ENCODE data around the gene SIT1. TPM values are rescaled to one million over a fixed set of nuclear protein-coding genes. Genes with fewer than 3 reads are reported as not detected.
"Not testable (repeated sequence)": the region's sequence is repeated elsewhere in the genome, so short reads cannot be mapped to it uniquely, and the experiment has no call there.

SIT1 gene
- total RNA-seq, 2 experiments from 2014 or later, result 210 to 214 TPM

DNA sequence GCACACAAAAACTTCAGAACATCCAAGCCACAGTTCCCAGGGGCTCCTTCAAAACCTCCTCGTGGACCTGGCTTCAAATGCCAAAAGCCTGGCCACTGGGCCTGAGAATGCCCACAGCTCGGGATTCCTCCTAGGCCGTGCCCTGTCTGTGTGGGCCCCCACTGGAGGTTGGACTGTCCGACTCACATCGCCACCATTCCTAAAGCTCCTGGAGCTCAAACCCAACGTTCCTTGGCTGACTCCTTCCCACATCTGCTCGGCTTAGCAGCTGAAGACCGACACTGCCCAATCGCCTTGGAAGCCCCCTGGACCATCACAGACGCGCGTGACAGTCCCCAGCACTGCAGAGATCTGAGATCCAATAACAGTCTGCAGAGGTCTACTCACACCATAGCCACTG is 7.7 kb downstream of the SIT1 start:
- H3K36me3 Mint-ChIP-seq (ENCODE audit: low read depth), result peaks cover 53% of the 10 kb centered on the region
- POLR2A ChIA-PET, result no interaction called here
- DNase-seq, result no peak
- CTCF ChIA-PET, result interaction anchor here (0.7 to 5.8 kb wide), 3 partner anchors 31 to 1061 kb away, joined by 3 to 51 read pairs (median 3); no protein-coding TSS in a partner anchor
- peaks cover 46% of the 10 kb centered on the region for H3K4me1 Mint-ChIP-seq
- peaks cover 3% of the 10 kb centered on the region for H3K9me3 Mint-ChIP-seq
- no peaks in the 10 kb centered on the region for H3K27me3 Mint-ChIP-seq
- H3K4me3 Mint-ChIP-seq, result no peak overlapping the region
- no peak overlapping the region for H3K27ac Mint-ChIP-seq

DNA sequence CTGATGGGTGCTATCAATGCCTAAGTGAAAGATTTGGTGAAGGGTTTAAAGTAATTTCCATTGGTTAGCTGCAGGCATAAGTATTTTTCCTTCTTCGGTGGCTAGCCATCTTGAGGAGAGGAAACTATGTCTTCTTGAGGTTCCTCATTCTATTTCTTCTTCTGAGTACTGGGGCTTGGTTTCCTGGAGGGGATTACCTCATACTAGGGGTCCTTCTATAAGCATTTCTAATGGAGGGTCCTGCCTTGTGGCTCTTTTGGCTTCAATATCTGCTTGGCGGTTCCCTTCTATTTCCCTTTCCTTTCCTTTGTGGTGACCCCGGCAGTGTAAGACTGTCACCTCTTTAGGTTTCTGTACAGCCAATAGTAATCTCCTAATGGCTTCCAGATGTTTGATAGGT is 9.3 kb downstream of the SIT1 start:
- not testable (repeated sequence) for H3K9me3 Mint-ChIP-seq

DNA sequence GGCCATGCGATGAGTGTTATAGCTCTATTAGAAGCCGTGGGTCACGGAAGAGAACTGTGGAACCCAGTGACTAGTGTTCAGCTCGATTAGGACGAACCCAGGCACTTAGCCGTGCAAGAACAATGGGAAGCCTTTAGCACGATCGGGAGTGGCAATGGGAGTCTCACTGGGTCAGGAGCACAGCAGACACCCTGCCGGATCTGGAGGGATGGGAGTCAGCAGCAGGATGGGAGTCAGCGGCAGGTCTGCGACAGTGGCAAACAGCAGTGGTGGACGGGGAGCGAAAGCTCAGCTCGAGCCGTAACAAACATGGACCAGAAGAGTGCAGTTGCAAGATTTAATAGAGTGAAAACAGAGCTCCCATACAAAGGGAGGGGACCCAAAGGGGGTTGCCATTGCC is 10.3 kb downstream of the SIT1 start:
- H3K4me1 Mint-ChIP-seq, result peaks cover 48% of the 10 kb centered on the region
- not testable (repeated sequence) for H3K27ac Mint-ChIP-seq, H3K4me3 Mint-ChIP-seq, DNase-seq, H3K9me3 Mint-ChIP-seq, H3K27me3 Mint-ChIP-seq
- ChIA-PET POLR2A (interaction anchor here (1.3 to 2.4 kb wide), 4 partner anchors 9 to 36 kb away, joined by 4 to 8 read pairs (median 6); partner anchors contain the start of genes CCDC107 and RMRP), CTCF (interaction anchor here (1.1 to 2.8 kb wide), 3 partner anchors 21 to 56 kb away, joined by 3 to 13 read pairs (median 5); no protein-coding TSS in a partner anchor)
- peaks cover 54% of the 10 kb centered on the region for H3K36me3 Mint-ChIP-seq (ENCODE audit: low read depth)

More for the DNA sequence above, 9.3 kb downstream of the SIT1 start:
- DNase-seq, POLR2A ChIA-PET, H3K4me3 Mint-ChIP-seq, H3K27ac Mint-ChIP-seq, H3K27me3 Mint-ChIP-seq: not testable (repeated sequence)
- CTCF ChIA-PET, result interaction anchor here (1.1 kb wide), 1 partner anchor 55 kb away, joined by 3 read pairs; no protein-coding TSS in a partner anchor
- peaks cover 46% of the 10 kb centered on the region for H3K4me1 Mint-ChIP-seq
- peaks cover 54% of the 10 kb centered on the region for H3K36me3 Mint-ChIP-seq (ENCODE audit: low read depth)

DNA sequence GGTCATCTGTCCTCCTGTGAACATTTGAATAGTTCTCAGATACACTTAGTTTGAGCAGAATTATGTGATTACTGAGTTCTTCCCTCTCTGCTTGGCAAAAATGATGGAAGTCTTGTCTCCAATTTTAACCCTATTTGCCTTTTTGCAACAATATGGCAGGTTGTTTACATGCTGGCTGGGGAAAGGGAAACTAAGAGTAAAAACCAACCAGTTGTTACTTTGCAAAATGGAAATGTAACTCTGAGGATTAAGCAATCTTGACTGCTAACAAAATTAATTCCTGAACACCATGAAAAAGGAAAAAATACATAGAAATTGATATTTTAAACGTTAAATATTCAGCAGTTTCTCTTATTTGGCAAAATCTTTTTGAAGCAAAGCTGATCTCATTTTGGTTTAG is 11.1 kb downstream of the SIT1 start:
- peak overlapping the region; percentile 43 for H3K4me3 Mint-ChIP-seq
- ChIA-PET CTCF (interaction anchor here (1.8 to 2.8 kb wide), 2 partner anchors 20 to 28 kb away, joined by 5 to 13 read pairs; no protein-coding TSS in a partner anchor), POLR2A (interaction anchor here (1.0 to 2.4 kb wide), 6 partner anchors 8 to 35 kb away, joined by 3 to 8 read pairs (median 6); partner anchors contain the start of genes CCDC107 and RMRP)
- H3K9me3 Mint-ChIP-seq, result peaks cover 3% of the 10 kb centered on the region
- H3K27ac Mint-ChIP-seq, result peak overlapping the region; percentile 83
- no peak for DNase-seq
- no peaks in the 10 kb centered on the region for H3K27me3 Mint-ChIP-seq
- peaks cover 44% of the 10 kb centered on the region for H3K4me1 Mint-ChIP-seq
- H3K36me3 Mint-ChIP-seq (ENCODE audit: low read depth), result peaks cover 52% of the 10 kb centered on the region

DNA sequence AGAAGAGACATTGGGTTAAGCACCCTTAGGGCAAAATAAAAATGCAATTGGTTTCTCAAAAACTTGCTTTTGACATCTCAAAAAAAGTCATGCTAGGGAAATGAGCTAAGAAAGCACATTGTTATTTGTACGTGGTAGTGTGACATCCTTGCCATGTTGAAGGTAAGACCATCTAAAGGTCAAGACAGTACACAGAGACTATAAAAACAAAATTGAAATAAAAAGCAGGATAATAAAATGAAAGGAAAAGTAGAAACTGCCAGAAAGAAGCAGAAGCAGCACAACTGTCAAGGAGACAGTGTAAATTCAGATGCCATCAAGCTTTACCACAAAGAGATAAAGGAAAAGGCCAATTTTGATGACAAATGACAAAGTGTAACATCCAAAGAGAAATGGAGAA is 11.5 kb downstream of the SIT1 start:
- peaks cover 48% of the 10 kb centered on the region for H3K36me3 Mint-ChIP-seq (ENCODE audit: low read depth)
- not testable (repeated sequence) for H3K27me3 Mint-ChIP-seq, H3K9me3 Mint-ChIP-seq, H3K4me3 Mint-ChIP-seq, DNase-seq
- H3K27ac Mint-ChIP-seq, result peak overlapping the region; percentile 83
- POLR2A ChIA-PET, result interaction anchor here (1.0 to 2.4 kb wide), 5 partner anchors 8 to 35 kb away, joined by 3 to 8 read pairs (median 7); partner anchors contain the start of genes CCDC107 and RMRP
- peaks cover 39% of the 10 kb centered on the region for H3K4me1 Mint-ChIP-seq
- CTCF ChIA-PET, result interaction anchor here (1.8 to 2.8 kb wide), 2 partner anchors 19 to 28 kb away, joined by 5 to 13 read pairs; no protein-coding TSS in a partner anchor

- ChIA-PET CTCF (interaction anchor here (0.8 to 2.8 kb wide), 2 partner anchors 19 to 28 kb away, joined by 3 to 13 read pairs; no protein-coding TSS in a partner anchor), POLR2A (interaction anchor here (0.7 to 2.4 kb wide), 8 partner anchors 9 to 35 kb away, joined by 3 to 8 read pairs (median 6); partner anchors contain the start of genes CCDC107 and RMRP)
- not testable (repeated sequence) for DNase-seq, H3K9me3 Mint-ChIP-seq, H3K4me3 Mint-ChIP-seq, H3K27me3 Mint-ChIP-seq
- peaks cover 39% of the 10 kb centered on the region for H3K4me1 Mint-ChIP-seq
- H3K36me3 Mint-ChIP-seq (ENCODE audit: low read depth), result peaks cover 47% of the 10 kb centered on the region
- peak overlapping the region; percentile 83 for H3K27ac Mint-ChIP-seq
Observed at GRCh38 chr9:35638751-35639150, 12.0 kb downstream of the SIT1 start.

DNA sequence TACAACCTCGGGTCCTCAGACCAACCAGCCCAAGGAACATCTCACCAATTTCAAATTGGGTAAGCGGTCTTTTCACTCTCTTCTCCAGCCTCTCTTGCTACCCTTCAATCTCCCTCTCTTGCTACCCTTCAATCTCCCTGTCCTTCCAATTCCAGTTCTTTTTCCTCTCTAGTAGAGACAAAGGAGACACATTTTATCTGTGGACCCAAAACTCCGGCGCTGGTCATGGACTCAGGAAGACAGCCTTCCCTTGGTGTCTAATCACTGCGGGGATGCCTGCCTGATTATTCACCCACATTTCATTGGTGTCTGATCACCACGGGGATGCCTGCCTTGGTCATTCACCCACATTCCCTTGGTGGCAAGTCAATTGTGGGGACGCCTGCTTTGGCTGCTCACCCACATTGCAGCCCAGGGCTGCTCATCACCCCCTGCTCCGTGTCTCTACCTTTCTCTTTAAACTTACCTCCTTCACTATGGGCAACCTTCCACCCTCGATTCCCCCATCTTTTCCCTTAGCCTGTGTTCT is 13.2 kb downstream of the SIT1 start:
- not testable (repeated sequence) for H3K27ac Mint-ChIP-seq, H3K27me3 Mint-ChIP-seq

GRCh38 chr9:35636877-35637246 is 13.9 kb downstream of the SIT1 start:
- not testable (repeated sequence) for H3K9me3 Mint-ChIP-seq, H3K27ac Mint-ChIP-seq, H3K27me3 Mint-ChIP-seq, DNase-seq, H3K4me3 Mint-ChIP-seq
- ChIA-PET CTCF (interaction anchor here (1.5 to 1.9 kb wide), 2 partner anchors 10 to 25 kb away, joined by 3 to 7 read pairs; no protein-coding TSS in a partner anchor), POLR2A (interaction anchor here (1.4 kb wide), 1 partner anchor 21 kb away, joined by 4 read pairs; the partner anchor contains the start of genes CCDC107 and RMRP)
- peaks cover 35% of the 10 kb centered on the region for H3K36me3 Mint-ChIP-seq (ENCODE audit: low read depth)
- H3K4me1 Mint-ChIP-seq, result peaks cover 39% of the 10 kb centered on the region

More for the DNA sequence above, 13.2 kb downstream of the SIT1 start:
- H3K4me1 Mint-ChIP-seq, result peaks cover 39% of the 10 kb centered on the region
- CTCF ChIA-PET, DNase-seq, H3K4me3 Mint-ChIP-seq, H3K9me3 Mint-ChIP-seq: not testable (repeated sequence)
- POLR2A ChIA-PET, result interaction anchor here (0.7 to 2.0 kb wide), 4 partner anchors 10 to 95 kb away, joined by 3 to 7 read pairs (median 4); partner anchors contain the start of gene CREB3
- peaks cover 39% of the 10 kb centered on the region for H3K36me3 Mint-ChIP-seq (ENCODE audit: low read depth)

DNA sequence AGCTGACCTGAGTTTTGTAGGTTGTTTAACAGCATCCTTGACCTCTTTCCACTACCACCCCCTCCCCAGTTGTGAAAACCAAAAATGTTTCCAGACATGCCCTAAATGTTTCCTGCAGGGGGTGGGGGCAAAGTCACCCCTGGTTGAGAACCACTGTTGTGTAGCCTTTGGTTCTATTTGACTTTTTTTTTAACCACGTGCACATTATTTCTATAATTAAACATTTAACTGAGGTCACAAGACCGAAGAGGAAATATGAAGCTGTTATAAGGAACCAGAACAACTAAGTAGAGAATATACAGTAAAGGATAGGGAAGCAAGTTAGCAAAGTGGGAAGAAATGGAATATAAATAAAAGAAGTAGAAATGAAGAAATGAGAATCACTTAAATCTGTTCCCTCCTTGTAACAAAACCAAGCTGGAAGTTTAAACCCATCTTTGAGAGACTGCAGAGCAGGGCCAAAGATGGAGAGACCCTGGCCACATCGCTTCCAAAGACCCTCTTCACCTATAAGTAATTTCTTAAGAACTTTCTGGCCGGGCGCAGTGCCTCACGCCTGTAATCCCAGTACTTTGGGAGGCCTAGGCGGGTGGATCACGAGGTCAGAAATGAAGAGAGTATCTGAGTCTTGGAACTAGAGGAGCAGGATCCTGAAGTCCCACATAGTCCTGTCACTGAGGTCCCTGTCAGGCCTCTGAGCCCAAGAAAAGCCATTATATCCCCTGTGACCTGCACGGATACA is 14.4 kb downstream of the SIT1 start:
- POLR2A ChIA-PET, result interaction anchor here (1.4 to 2.2 kb wide), 2 partner anchors 16 to 22 kb away, joined by 4 to 6 read pairs; partner anchors contain the start of genes CCDC107 and RMRP
- Mint-ChIP-seq H3K36me3 (ENCODE audit: low read depth) (peaks cover 30% of the 10 kb centered on the region), H3K9me3 (peaks cover 3% of the 10 kb centered on the region), H3K4me1 (peaks cover 35% of the 10 kb centered on the region), H3K4me3 (no peak overlapping the region), H3K27me3 (no peaks in the 10 kb centered on the region), H3K27ac (no peak overlapping the region)
- CTCF ChIA-PET, result interaction anchor here (1.5 to 1.9 kb wide), 2 partner anchors 11 to 25 kb away, joined by 3 to 7 read pairs; no protein-coding TSS in a partner anchor
- no peak for DNase-seq

DNA sequence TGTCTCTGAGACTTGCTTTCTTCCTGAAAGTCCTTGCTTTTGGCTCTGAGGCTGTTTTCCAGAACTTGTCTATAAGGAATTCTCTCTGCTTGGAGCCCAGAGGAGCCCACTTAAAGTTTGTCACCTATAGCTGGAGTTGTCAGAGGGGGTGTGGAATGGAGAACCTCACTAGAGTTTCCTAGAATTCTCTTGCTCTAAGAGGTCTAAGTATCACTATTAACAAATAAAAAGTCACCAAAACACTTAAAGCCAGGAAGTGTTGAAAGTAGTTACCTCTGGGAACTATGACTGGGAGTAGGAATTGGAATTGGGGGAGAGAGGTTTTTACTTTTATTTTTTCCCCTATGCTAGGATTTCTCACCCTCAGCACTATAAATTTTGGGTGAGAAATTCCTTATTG is 15.0 kb downstream of the SIT1 start:
- no peak for DNase-seq
- no peak overlapping the region for H3K4me3 Mint-ChIP-seq
- peaks cover 3% of the 10 kb centered on the region for H3K9me3 Mint-ChIP-seq
- peaks cover 34% of the 10 kb centered on the region for H3K4me1 Mint-ChIP-seq
- peaks cover 24% of the 10 kb centered on the region for H3K36me3 Mint-ChIP-seq (ENCODE audit: low read depth)
- H3K27me3 Mint-ChIP-seq, result no peaks in the 10 kb centered on the region
- H3K27ac Mint-ChIP-seq, result no peak overlapping the region
- ChIA-PET POLR2A (interaction anchor here (1.4 to 2.2 kb wide), 2 partner anchors 16 to 22 kb away, joined by 4 to 6 read pairs; partner anchors contain the start of genes CCDC107 and RMRP), CTCF (interaction anchor here (1.5 to 1.9 kb wide), 3 partner anchors 10 to 24 kb away, joined by 3 to 10 read pairs (median 7); no protein-coding TSS in a partner anchor)

DNA sequence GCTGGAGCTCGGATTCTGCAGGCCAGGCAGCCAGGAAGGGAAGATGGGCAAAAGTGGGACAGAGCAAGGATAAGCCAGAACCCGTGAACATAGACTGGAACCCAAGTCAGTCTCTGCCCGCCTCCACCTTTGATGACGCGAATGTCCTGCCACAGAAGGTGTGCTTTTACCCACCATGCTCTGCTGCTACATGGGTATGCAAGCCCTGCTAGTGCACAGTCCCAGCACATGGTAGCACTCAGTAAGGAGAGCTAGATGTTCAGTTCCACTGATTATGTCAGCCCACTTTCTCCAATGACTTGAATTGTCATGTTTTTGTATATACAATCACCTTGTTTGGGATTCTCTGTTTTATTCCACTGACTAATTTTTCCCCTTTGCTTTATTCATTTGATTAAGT is 21.1 kb downstream of the SIT1 start:
- peaks cover 4% of the 10 kb centered on the region for H3K27me3 Mint-ChIP-seq
- POLR2A ChIA-PET, result interaction anchor here (1.2 to 2.1 kb wide), 2 partner anchors 17 to 21 kb away, joined by 4 to 6 read pairs; no protein-coding TSS in a partner anchor
- no peak for DNase-seq

GRCh38 chr9:35628389-35628991 is 22.2 kb downstream of the SIT1 start:
- no peaks in the 10 kb centered on the region for H3K36me3 Mint-ChIP-seq (ENCODE audit: low read depth)
- no peak overlapping the region for H3K4me3 Mint-ChIP-seq
- peaks cover 4% of the 10 kb centered on the region for H3K27me3 Mint-ChIP-seq
- DNase-seq, result no peak
- CTCF ChIA-PET, result interaction anchor here (1.0 to 6.1 kb wide), 6 partner anchors 11 to 128 kb away, joined by 4 to 40 read pairs (median 6); no protein-coding TSS in a partner anchor
- no peaks in the 10 kb centered on the region for H3K4me1 Mint-ChIP-seq
- no peak overlapping the region for H3K27ac Mint-ChIP-seq
- no peaks in the 10 kb centered on the region for H3K9me3 Mint-ChIP-seq
- POLR2A ChIA-PET, result interaction anchor here (1.0 to 2.1 kb wide), 2 partner anchors 17 to 19 kb away, joined by 4 to 6 read pairs; no protein-coding TSS in a partner anchor

More for the DNA sequence above, 21.1 kb downstream of the SIT1 start:
- Mint-ChIP-seq H3K4me1 (no peaks in the 10 kb centered on the region), H3K27ac (no peak overlapping the region), H3K36me3 (ENCODE audit: low read depth) (no peaks in the 10 kb centered on the region), H3K9me3 (no peaks in the 10 kb centered on the region), H3K4me3 (no peak overlapping the region)
- CTCF ChIA-PET, result interaction anchor here (1.0 to 6.1 kb wide), 5 partner anchors 13 to 127 kb away, joined by 4 to 40 read pairs (median 5); no protein-coding TSS in a partner anchor
